NCI-H2227 treated with DMSO at 0.1 percent for 48 hours (cell line): ENCODE data around the gene ANKAR.
"Not testable (repeated sequence)": the region's sequence is repeated elsewhere in the genome, so short reads cannot be mapped to it uniquely, and the experiment has no call there.

Experiments
- DNase-seq: peaks from one replicate; lab custom pipeline; 2025; lab: John Stamatoyannopoulos, UW

Gene ANKAR

GRCh38 chr2:189674374-189675112, at the start of gene ANKAR:
Gene ANKAR, plus strand, starts transcription at chr2:189674670. Its CDS starts 1,821 bp downstream, at chr2:189676491.
- peak; percentile 92 for DNase-seq

GRCh38 chr2:189625636-189626035, 48.8 kb upstream of the ANKAR start:
- no peak for DNase-seq

GRCh38 chr2:189627789-189628188, 46.7 kb upstream of the ANKAR start:
- DNase-seq = no peak

DNA sequence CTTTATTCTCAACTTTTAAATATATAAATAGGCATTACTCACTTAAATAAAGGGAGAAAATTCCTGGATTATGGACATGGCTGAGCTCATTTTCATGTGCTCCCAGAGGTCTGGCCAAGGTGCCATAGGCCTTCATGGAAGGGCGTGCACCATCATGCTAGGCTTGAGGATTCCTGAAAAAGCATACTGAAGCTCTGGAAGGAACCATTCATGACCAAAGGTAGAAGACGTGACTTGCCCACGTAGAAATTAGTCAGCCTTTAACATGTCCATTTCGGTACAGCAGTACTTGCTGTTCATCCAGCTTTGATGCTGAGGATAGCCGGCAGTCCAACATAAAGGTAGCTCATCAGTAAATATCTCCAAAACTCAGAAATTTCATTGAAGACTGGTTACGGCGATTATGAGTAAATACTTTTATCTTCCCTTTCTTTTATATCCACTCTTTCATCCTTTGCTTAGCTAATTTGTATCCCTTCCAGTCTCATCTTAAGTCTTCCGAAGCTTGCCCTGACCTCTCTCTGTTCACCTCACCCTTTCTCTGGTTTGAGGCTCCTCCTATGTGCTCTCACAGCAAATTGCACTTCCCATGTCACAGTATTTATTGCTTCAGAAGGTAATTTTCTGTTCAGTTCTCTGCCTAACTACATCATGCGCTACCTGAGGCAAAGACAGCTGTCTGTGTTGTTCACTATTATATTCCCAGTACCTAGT, 45.5 kb upstream of the ANKAR start:
- DNase-seq = peak; percentile 22

- DNase-seq = no peak
Observed at GRCh38 chr2:189629531-189630453, 44.7 kb upstream of the ANKAR start.

DNA sequence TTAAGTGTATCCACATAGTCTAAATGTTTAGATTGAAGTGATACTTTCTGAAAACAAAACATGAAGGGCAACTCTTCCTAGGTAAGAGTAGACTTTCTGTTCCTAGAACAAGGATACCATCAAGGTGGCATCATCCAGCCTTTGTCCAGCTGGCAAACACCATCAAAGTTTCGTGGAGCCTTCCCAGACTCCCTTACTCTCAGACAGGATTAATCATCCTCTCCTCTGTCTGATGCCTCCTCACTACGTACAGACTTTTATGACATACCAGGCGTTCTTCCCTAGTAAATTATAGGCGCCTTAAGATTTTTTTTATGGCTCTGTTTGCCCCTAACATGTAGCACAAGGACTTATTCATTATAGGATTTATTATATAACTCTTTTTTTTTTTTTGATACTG, 42.6 kb upstream of the ANKAR start:
- DNase-seq = no peak

DNA sequence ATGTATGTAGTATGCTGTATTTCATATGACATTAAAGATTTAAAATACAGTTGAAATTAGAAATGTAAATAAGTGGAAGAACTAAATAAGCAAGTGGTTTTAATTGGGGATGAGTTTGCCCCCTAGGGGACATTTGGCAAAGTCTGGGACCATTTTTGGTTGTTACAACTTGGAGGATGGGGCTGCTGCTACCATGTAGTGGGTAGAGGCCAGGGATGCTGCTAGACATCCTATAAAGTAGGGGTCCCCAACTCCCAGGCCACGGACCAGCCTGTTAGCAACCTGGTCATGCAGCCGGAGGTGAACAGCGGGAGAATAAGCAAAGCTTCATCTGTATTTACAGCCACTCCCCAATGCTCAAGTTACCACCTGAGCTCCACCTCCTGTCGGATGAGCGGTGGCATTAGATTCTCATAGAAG, 41.1 kb upstream of the ANKAR start:
- no peak for DNase-seq

GRCh38 chr2:189635353-189635752, 39.1 kb upstream of the ANKAR start:
- peak; percentile 63 for DNase-seq

- no peak for DNase-seq
Observed at GRCh38 chr2:189638301-189639006, 36.0 kb upstream of the ANKAR start.

DNA sequence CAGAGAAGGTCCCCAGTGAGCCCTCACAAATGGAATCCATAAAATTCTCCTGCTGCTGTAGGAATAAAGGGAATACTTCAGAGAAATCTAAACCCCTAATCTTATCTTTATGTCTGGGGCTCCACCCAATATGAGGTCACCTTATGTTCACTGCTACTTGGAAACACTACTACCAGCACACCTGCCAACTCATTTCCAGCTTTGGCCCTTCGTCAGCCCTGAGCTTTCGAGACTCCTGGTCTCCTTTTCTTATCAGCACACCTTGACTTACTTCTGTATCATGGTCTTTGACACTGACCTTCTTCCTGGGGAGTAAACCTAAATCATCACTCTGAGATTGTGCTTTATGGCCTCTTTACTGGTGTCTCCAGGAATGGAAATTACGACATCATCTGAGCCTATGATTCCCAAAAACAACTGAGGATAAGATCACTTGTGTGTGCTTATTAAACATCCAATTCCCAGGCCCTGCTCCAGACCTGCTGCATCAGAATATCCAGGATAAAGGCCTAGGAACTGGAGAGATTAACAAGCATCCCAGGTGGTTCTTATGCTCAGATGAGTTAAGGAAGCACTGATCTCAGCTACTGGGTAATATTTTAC, 35.4 kb upstream of the ANKAR start:
- no peak for DNase-seq

- DNase-seq = no peak
Observed at GRCh38 chr2:189641002-189641401, 33.5 kb upstream of the ANKAR start.

GRCh38 chr2:189641590-189641989, 32.9 kb upstream of the ANKAR start:
- no peak for DNase-seq

- DNase-seq = no peak
Observed at GRCh38 chr2:189646521-189646920, 27.9 kb upstream of the ANKAR start.

GRCh38 chr2:189648846-189649509, 25.5 kb upstream of the ANKAR start:
- no peak for DNase-seq

- no peak for DNase-seq
Observed at GRCh38 chr2:189651284-189651683, 23.2 kb upstream of the ANKAR start.

- not testable (repeated sequence) for DNase-seq
Observed at GRCh38 chr2:189653464-189653863, 21.0 kb upstream of the ANKAR start.

DNA sequence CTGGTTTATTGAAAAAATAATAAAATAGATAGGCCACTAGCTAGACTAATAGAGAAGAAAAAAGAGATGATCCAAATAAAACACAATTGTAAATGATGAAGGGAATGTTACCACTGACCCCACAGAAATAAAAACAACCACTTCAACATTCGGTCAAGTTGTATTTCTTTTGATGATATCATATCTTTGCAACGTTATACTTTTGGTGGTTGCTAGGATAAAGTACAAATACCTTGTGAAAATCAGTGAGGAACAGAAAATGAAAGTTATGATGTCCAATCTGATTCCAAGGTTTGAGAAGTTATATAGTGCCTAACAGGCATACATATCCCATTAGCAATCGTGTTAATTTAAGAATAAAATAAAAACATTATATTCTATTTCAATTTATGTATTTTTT, 19.8 kb upstream of the ANKAR start:
- DNase-seq = no peak

DNA sequence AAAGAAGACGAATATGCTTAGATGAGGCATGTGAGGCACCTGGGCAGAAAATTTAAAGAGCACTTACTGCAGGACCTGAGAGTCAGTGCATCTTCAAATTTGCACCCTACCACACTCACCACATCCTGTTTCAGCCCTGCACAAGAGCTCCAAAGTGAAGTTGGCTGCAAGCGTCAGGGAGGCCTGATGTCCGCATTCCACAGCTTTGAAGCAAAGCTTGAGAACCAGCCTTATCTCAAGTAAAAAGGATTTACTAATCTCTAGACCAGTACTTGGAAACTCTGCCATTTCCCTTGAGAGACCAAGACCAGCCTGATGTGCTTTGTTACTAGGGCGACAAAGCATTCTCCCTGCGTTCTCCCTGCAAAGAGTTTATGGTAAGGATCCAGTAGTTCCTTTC, 16.6 kb upstream of the ANKAR start:
- DNase-seq = no peak

GRCh38 chr2:189658306-189659212, 15.9 kb upstream of the ANKAR start:
- no peak for DNase-seq

GRCh38 chr2:189659734-189660133, 14.7 kb upstream of the ANKAR start:
- no peak for DNase-seq
